SW 1271 (cell line): Measurements from ENCODE around the gene TNNI3K.

Experiments
- DNase-seq, 2 experiments: peaks; one replicate each; lab custom pipeline; 2025; lab: John Stamatoyannopoulos, UW

TNNI3K gene

DNA sequence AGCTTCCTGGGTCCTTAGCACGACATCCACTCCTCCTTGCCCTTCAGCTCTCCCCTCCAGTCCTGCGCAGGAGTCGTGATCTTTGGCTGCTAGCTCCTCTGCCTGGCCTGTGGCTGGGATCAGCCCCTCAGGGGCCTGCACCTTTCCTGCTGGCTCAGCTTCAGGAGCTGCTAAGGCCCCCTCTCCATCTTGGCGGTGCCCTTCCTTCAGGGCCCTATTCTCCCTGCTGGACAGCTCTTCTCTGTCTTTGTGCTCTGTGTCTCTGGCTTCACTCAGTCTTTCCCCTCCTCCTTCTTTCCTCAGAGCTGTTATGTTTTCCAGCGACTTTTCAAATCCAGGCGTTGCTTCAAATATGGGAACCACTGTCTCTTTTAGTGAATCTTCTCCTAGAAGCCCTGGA lies 336.7 kb downstream of the TNNI3K start:
- DNase-seq, result no peak

DNA sequence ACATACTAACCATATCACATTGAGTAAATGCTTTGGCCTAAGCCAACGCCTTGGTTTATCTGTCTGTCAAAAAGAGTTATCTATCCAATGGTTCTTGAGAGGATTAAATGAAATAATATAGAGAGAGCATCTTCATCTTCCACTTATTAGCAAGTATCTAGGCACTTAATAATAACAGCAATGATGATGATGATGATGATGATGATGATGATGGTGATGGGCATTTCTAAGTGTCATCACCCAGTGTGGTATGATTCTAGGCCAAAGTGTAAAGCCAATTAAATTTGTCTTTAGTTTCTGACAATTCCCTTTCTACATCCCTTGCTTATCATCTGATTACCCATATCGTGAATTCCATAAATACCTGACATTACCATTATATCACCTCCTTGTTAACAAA lies 342.9 kb downstream of the TNNI3K start:
- DNase-seq, result no peak

DNA sequence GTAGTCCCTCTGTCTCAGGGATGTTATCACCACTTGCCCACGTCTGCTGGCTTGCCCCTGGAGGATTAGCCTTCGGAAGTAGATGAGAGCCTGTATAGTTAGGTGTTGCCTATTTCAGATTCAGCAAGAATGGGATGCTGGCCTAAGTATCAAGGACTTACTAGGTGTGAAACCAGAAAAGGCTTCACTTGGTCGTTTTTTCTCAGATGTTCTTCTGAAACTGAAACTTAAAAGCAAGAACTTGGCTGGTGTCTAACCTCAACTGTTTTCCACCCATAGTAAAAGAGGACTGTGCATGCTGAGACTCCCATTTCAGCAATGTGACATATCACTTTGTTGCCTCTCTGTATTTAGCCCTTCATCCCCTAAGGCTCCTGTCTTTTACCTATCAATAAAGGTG lies 344.2 kb downstream of the TNNI3K start:
- no peak for DNase-seq

DNA sequence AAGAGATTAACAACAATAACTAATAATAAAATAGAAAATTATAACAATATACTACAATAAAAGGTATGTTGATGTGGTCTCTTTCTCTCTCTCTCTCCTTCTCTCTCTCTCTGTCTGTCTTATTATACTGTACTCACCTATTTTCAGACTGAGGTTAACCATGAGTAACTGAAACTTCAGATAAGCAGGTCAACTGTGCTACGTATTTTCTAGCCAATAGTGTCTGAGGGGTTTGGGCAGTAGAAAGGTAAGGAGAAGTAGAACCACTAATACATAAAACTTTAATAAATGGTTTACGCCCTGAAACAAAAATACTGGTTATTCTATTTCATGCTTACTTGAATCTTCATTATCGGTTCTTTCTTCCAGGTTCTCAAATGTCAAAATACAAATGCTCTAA lies 348.2 kb downstream of the TNNI3K start:
- no peak for DNase-seq

DNA sequence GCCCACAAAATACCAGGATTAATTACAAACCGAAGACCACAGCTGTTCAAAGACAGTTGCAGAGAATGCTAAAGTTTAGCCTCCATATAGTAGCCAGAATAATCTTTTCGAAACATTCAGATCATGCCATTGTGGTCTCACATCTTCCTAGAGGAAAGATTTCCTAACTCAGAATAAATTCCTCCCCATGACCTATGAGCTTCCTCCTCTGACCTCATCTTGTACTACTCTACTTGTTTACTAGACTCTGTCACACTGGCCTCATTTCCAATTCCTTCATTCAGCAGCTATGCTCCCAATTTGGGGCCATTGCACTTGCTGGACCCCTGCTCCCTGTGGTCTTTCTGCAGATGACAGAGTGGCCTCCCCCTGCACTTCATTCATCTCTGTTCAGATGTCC lies 349.0 kb downstream of the TNNI3K start:
- DNase-seq, result no peak

DNA sequence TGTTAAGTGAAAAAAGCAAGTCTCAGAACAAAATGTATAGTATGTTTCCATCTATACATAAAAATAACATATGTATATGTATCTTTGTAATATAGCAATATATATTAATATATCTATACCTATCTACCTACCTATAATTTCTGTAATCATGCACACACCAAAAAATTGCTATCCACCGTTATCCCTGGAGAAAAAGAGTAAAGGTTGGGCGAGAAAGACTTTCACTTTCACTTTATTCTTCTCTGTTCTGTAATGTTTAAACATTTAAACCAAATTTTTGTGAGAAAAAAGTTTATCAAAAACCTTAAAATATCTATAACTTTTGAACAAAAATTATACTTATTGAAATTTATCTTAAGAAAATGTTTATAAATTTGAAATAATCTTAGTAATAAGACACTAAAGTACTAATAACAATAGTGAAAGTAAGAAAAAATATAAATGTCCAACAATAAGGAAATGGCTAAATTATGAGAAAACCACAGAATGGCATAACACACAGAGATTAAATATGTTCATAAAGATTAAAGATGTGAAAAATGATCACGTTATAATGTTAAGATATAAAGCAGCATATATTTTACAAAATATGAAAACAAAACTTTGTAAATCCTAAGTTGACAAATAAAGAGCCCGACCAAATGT lies 351.2 kb downstream of the TNNI3K start:
- DNase-seq, result no peak

DNA sequence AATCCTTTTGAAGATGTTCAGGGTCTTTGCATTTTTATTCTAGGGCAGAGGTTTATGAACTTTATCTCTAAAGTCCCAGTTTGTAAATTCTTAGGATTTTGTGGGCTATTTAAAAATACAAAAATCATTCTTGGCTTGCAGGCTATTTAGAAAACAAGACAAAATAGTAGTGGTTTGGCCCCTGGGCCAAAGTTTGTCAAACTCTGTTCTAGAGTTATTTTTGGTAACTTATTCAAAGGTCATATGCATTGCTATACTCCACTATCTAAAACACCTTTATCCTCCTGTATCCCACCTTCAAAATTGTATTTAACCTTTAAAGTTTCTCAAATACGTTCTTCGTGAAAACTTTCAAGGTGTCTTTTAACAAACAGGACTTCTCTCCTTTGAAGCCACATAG lies 352.7 kb downstream of the TNNI3K start:
- no peak for DNase-seq

DNA sequence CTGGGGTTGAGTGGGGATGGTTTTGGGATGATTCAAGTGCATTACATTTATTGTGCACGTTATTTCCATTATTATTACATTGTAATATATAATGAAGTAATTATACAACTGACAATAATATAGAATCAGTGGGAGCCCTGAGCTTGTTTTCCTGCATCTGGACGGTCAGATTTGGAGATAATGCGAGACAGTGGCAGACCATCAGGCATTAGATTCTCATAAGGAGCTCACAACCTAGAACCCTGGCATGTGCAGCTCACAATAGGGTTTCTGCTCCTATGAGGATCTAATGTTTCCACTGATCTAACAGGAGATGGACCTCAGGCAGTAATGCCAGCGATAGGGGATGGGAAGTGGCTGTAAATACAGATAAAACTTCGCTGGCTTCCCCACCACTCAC lies 355.1 kb downstream of the TNNI3K start:
- no peak for DNase-seq

DNA sequence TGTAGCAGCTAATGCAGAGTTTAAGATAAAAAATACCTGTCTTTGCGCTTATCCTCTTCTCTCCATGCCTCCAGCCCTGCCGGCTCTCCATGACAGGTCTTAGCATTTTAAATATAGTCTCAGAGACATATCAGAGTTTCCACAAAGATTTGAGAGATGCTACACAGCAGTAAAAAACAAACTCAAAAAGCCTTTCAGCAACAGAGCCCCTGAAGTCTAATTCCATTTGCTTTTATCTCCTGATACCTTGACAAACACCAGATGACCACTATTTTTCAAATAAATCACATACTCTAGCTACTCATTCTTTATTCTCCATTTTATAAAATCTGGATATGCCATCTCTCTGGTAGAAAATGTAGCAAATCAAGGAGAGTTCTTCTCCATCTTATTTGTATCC lies 356.8 kb downstream of the TNNI3K start:
- DNase-seq, result no peak

DNA sequence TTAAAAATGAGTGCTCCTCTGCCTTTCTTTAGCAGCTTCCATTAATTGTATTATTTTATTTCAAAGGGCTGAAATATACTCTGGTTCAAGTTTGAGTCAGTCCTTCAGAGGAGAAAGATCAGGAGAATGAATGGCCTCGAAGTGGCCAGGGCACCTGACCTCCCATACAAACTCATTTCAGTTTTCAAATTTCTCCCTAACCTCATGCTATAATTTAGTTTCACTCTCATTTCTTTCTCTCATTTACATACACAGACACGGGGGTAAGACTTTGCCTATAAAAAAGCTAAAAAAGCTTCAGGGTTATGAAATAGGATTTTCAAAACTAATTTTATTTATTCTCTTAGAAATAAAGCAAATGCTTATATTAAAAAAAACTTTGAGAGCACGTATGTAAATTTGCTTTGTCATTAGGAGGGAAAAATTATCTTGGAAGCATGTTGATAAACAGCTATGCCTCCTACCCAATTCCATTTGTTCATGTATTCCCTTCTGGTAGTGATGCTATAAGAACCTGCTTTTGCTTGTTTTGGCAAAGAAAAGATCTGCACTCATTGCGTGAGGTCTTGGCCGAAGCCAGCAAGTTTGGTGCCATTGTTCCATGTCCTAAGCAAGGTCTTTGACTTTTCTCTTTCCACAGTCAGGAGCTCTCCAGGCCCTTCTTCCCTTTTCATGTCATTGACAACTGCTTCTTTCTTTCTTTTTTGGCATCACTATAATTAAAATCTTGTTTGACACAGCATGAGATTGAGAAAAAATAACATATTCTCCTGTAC lies 357.6 kb downstream of the TNNI3K start:
- no peak for DNase-seq
